SIG-M5 treated with dmso at 0.1 percent for 504 hours (cell line): ENCODE measurements around the gene OSGIN1.

ENCODE experiments used
- DNase-seq: peaks from one replicate; lab custom pipeline; 2025; ENCODE audit not compliant: unreplicated experiment; lab: John Stamatoyannopoulos, UW

OSGIN1 gene

DNA sequence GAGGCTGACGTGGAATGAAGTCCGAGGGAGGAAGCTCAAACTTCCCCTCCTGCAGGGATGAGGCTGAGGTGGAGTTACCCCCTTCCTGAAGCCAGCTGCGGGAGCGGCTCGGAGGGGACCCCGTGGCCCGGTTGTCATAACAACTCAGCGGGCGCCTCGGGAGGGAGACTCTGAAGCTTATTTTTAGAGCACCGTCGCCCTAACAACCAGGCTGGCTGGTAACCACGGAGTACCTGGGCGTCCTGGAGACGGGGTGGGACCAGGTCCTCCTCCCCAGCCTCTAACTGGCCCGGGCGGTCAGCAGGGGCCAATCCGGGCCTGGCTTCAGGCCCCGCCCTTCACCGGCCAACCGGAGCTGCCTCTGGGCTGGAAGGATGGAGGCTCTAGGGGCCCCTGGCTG, 42.7 kb downstream of the OSGIN1 start:
- DNase-seq, result peak; percentile 36

DNA sequence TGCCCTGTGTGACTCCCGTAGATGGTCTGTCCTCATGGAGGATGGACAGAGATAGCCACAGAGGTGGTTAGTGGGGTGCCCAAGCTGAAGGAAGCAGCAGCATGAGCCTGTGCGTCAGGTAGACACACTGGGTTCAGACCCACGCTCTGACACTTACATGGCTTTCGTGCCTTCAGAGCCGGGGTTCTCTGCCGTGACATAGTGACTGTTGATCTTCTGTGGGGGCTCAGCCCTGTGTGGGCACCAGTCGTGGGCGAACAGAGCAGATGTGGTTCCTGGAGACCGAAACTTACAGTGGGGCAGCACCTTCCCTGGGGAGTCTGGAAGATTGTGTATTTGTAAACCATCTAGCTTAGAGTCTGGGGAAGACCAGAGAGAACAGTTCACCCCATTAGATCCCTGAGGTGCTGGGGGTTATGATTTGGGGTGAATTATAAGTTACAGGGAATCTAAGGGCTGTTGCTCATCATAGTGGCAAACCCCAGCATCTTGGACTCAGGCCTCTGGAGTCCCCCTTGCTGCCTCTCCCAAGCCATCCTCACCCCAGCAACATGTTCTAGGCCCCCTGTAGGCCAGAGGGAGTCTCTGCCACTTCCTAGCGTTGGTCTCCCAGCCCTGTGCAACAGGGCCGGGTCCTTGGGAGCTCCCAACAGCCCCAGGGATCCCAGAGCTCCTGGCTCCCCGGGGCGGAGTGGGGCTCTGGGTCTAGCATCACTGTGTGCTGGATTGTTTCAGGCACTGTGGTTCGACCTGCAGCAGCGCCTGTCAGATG, 43.6 kb downstream of the OSGIN1 start:
- DNase-seq, result no peak

DNA sequence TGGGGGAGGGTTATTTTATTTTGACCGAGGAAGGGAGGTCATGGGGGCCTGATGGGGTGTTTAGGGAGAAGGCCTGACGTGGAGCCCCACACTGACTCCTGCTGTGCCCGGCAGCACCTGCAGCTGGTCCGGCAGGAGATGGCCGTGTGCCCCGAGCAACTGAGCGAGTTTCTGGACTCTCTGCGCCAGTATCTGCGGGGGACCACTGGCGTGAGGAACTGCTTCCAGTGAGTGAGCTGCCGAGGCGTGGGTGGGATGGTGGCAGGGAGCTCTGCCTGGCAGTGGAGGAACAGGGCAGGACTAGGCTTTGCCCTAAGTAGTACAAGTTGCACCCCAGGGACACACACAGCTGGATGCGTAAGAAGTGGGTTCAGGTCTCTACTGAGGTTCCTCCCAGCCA, 45.1 kb downstream of the OSGIN1 start:
- no peak for DNase-seq

DNA sequence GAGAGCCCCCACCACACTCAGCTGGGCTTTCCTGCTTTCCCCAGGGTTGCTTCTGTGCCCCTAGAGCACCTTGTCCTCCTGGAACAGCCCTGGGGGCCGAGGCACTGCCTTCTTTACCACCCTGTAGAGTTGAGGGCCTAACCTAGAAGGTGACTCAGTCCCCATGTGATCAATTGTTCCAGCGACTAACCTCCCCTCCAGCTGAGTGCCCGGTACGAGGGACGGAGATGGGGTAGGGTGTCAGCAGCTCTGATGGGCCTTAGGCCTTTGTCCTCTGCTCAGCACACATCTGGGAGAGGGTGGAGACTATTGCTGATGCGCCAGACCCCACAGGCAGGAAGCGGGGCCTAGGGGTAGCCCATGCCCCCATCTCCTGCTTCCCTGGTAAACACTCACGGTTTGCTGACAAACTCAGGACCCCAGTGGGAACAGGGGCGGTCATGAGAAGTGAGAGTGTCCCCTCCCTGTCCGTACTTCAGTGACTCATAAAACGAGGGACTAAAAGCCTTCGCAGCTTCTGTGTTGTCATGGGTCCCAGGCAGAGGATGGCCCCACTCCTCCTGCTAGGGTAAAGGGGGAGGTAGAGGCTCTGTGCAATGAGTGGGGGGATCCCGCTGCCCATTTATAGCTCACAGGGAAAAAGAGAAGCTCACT, 48.1 kb downstream of the OSGIN1 start:
- DNase-seq, result no peak

DNA sequence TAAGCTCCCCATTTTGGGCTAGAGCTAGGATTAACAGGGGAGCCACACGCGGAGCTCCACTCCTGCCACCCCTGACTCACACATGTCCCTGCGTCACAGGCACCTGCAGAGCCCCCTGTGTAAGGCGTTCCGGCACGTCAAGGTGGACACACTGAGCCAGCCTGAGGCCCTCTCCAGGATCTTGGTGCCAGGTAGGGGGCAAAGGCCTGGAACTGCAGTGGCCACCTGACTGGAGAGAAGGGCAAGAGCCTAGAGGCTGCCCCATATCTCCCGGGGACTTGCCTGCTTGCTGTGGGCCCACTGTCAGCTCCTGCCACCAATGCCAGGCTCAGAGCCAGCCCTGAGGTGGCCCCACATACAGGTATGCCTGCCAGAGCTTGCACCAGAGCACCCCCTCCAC, 48.7 kb downstream of the OSGIN1 start:
- DNase-seq, result no peak

DNA sequence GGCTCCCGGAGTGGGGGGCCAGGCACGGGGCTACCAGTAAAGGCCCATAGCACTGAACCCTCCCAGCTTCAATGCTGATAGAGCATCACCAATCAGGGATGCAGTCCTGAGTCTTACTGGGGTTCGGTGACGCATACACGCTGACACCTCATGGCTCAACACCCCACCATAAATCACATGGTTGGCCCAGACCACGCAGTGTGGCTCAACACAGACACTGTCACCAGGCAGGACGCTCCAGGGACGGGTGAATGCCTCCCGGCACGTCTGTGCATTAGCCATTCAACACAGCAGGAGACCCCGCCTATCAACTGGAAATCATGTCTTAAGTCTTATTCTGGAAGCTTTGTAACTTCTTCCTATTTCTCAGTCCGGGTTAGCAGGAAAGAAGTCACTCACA, 50.0 kb downstream of the OSGIN1 start:
- DNase-seq, result no peak

DNA sequence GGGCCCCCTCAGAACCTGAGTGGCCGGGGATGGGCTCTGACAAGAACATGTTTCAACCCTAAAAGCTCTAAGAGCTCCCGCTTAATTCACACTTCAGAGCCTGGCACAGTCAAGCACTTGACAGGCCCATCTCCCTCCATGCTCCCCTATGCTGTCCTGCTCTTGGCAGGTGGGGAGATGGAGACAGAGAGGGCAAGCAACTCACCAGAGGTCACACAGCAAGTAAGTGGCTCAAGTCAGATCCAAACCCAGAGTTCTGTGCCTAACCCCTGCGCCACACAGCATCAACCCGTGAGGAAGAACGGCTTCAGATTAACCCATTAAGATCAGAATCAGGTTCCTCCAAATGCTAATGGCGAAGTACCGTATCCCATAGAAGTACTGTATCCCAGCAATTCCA, 51.4 kb downstream of the OSGIN1 start:
- DNase-seq, result no peak

DNA sequence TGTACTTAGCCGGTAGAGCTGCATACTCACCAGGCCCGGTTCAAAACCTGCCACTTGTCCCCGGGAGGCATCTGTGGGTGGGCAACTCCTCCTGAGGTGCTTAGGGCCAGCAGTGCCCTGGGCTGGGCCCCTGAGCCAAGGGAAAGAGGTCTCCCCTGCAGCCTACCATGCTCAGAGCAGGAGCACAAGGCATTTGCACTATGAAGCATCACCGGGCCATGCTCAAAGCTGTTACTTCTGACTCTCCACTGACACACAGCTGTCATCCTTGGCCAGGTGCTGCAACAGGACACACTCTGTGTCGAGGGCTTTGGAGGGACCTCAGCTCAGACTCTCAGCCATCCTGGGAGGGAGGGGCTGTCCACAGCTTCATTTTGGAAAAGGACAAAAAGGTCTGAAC, 52.4 kb downstream of the OSGIN1 start:
- DNase-seq, result no peak

DNA sequence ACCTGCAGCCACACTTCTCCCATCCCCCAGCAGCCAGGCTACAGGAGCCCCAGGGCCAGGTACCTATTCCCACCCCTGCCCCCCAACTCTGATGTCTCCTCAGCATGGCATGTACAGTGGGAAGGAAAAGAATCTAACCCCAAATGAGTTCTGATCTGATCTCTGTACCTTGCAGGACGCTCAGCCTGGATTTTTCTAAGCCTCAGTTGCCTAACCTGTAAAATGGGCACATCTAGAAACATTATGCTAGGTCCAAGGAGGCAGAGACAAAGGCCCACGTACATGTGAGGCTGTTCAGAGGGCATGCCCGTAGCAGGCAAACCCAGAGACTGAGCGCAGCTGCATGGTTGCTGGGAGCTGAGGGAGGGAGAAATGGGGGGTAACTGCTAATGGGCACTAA, 54.5 kb downstream of the OSGIN1 start:
- DNase-seq, result no peak

DNA sequence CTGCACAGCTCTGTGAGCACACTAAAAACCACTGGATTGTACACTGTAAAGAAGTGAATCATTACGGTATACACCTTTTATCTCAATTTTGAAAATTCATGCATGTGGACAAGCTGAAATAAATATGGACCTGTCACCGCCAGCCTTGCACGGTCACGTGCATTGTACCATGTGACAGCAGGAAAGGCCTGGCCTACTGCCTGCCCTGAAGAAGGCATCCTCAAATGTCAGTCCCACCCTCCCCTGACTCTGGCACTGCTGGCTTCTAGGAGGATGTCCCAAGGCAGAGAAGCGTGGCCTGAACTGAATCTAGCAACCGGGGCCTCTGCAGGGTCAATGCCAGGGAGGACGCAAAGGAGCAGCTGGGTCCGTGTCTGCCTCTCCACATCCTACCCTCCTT, 54.9 kb downstream of the OSGIN1 start:
- no peak for DNase-seq

DNA sequence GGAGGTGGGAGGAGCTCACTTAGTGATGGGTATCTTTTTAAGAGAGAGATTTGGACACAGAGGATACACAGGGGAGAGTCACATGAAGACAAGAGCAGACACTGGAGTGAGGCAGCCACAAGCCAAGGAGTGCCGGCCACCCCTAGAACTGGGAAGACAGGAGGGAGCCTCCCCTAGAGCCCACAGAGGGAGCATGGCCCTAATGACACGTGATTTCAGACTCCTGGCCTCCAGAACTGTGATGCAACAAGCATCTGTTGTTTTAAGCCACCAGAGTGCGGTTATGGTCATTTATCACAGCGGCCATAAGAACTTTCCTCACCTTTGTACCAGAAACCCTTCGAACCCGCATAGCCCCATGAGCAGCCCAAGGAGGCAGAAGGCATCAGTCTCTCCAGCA, 56.2 kb downstream of the OSGIN1 start:
- no peak for DNase-seq

DNA sequence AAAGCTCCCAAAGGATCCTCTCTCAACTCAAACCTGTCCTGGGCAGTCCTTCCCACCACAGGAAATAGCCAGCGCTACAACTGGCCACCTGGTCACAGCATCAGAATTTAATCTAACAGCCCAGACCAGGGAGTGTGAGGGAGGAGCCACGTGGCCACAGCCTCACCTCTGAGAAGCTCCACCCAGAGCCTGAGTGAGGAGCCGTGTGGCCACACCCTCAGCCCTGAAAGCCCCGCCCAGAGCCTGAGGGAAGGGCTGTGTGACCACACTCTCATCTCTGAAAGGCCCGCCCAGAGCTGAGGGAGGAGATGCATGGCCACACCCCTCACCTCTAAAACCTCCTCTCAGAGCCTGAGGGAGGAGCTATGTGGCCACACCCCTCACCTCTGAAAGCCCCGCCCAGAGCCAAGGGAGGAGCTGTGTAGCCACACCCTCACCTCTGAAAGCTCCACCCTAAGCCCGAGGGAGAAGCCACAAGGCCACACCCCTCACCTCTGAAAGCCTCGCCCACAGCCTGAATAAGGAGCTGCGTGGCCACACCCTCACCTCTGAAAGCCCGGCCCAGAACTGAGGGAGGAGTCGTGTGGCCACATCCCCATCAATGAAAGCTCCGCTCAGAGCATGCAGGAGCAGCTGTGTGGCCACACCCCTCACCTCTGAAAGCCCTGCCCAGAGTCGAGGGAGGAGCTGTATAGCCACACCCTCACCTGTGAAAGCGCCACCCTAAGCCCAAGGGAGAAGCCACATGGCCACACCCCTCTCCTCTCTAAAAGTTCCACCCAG, 60.9 kb downstream of the OSGIN1 start:
- peak; percentile 99 for DNase-seq

DNA sequence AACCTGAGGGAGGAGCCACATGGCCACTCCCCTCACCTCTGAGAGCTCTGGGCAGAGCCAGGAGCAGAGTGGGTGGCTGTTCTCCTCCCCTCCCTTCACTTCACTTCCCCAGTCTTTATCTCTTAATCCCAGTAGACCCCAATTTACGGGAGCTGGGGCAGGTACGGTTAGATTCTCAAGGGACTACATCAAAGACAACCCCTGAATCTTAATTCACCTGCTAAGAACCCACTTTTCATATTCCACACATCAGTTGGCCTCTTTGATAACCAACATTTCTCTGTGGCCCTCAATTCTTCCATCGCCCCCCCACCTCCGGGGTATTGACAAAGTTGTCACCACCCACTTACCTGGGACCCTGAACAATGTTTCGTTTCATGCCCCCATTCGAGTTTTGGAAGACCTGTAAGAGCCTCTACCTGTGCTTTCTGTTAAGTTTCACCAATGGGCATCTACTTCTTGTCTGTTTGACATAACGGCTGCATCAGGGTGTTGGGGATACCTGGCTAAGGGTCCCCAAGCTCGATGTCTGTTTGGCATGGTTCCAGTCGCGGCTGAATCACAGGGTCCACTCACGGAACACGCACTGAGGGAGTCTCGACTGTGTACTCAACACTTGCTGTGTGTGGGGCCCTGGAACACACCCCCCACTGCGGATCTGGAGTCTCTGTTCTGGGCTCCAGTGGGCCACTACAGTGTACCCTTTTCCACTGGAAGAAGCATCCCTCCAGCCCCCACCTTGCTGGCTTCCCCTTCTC, 61.7 kb downstream of the OSGIN1 start:
- no peak for DNase-seq

DNA sequence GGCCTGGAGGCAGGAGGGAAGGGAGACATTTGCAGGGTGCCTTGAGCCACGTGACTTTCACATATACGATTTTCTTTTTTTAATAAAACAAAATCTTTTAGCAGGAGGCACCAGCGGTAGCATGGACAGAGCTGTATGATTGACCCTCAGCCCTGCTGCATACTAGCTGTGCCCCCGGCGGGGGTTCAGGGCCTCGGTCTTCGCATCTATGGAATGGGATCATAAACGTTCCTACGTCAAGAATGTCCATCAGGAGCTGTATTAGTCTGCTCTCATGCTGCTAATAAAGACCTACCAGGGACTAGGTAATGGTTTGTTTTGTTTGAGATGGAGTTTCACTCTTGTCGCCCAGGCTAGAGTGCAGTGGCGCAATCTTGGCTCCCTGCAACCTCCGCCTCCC, 62.4 kb downstream of the OSGIN1 start:
- no peak for DNase-seq
